Bronchial epithelial cell (primary cell): ENCODE results near the gene CDH12. TPM values are rescaled to one million over a fixed set of nuclear protein-coding genes. Genes with fewer than 3 reads are reported as not detected.
A peak's percentile ranks its signal among the peaks of the same experiment; 100 is the strongest.

ENCODE experiments used
- DNase-seq: peaks from one replicate; pipeline ENCODE4 v3.0.0-alpha.2; 2010; ENCODE audit warnings: low read depth
- FAIRE-seq: peaks from 2 replicates; lab custom pipeline; 2011; peaks lifted over from hg19 to GRCh38; lab: Jason Lieb, UNC
- H3K27me3 ChIP-seq: 2 replicates; pipeline ENCODE4 v1.5.1; 2011; ENCODE audit warnings: low read length; ENCODE audit not compliant: control insufficient read depth, insufficient read depth
- H3K36me3 ChIP-seq: 2 replicates; pipeline ENCODE4 v1.5.1; 2011; ENCODE audit warnings: low read length; ENCODE audit not compliant: control insufficient read depth, insufficient read depth
- H3K4me3 ChIP-seq: 2 replicates; pipeline ENCODE4 v1.5.1; 2011; ENCODE audit warnings: mild to moderate bottlenecking, low read depth, low read length, control low read depth
- CTCF ChIP-seq: IDR thresholded peaks from 2 replicates; pipeline ENCODE4 v1.5.1; 2011; ENCODE audit warnings: mild to moderate bottlenecking, moderate library complexity, low read length, control low read depth, inconsistent platforms; ENCODE audit not compliant: insufficient read depth, severe bottlenecking
- total RNA-seq: library from RNA; depleted of rRNA; stranded (reverse); fragments of >200 nt; gene quantifications from 2 replicates; pipeline ENCODE4 v1.2.1, GENCODE V29; 2014

Gene CDH12
- total RNA-seq, 1 donor from 2014 or later: not detected

GRCh38 chr5:22560147-22560546, 293.0 kb downstream of the CDH12 start:
- no peaks in the 10 kb centered on the region for H3K27me3 ChIP-seq
- no peak overlapping the region for H3K4me3 ChIP-seq
- no peak for TF ChIP-seq CTCF
- H3K36me3 ChIP-seq: no peaks in the 10 kb centered on the region
- DNase-seq (peak; percentile 78), FAIRE-seq (no peak)

- TF ChIP-seq CTCF: no peak
- Histone ChIP-seq H3K4me3 (no peak overlapping the region), H3K36me3 (no peaks in the 10 kb centered on the region), H3K27me3 (no peaks in the 10 kb centered on the region)
- FAIRE-seq: no peak
- no peak for DNase-seq
These were observed 295.9 kb downstream of the CDH12 start for GRCh38 chr5:22557251-22557650.

GRCh38 chr5:22554475-22554874, 298.7 kb downstream of the CDH12 start:
- no peak overlapping the region for H3K4me3 ChIP-seq
- H3K36me3 ChIP-seq: no peaks in the 10 kb centered on the region
- FAIRE-seq: no peak
- TF ChIP-seq CTCF: no peak
- DNase-seq: no peak
- no peaks in the 10 kb centered on the region for H3K27me3 ChIP-seq

GRCh38 chr5:22549876-22550671, 303.1 kb downstream of the CDH12 start:
- Histone ChIP-seq H3K27me3 (no peaks in the 10 kb centered on the region), H3K36me3 (no peaks in the 10 kb centered on the region), H3K4me3 (no peak overlapping the region)
- no peak for TF ChIP-seq CTCF
- DNase-seq: no peak
- no peak for FAIRE-seq

- H3K4me3 ChIP-seq: no peak overlapping the region
- DNase-seq (no peak), FAIRE-seq (no peak)
- H3K27me3 ChIP-seq: no peaks in the 10 kb centered on the region
- no peaks in the 10 kb centered on the region for H3K36me3 ChIP-seq
- no peak for TF ChIP-seq CTCF
These were observed 310.8 kb downstream of the CDH12 start for GRCh38 chr5:22542340-22542739.

- no peak for TF ChIP-seq CTCF
- DNase-seq (no peak), FAIRE-seq (no peak)
- no peak overlapping the region for H3K4me3 ChIP-seq
- no peaks in the 10 kb centered on the region for H3K27me3 ChIP-seq
- no peaks in the 10 kb centered on the region for H3K36me3 ChIP-seq
These were observed 312.1 kb downstream of the CDH12 start for GRCh38 chr5:22541037-22541436.
